Measurements from ENCODE around the gene CACFD1.

CACFD1 gene

GRCh38 chr9:133478851-133479711, 19.3 kb downstream of the CACFD1 start, which contains the start of gene SLC2A6:
Gene SLC2A6, minus strand, starts transcription at chr9:133479099. Its CDS starts 40 bp downstream, at chr9:133479059.
- peak; percentile 64 to 72 for DNase-seq (ENCODE audit: low read depth in 1 of 2, low spot score in 1 of 2)

GRCh38 chr9:133483611-133484010, 23.8 kb downstream of the CACFD1 start:
- no peak for DNase-seq (ENCODE audit: low read depth in 1 of 2, low spot score in 1 of 2)

- DNase-seq (ENCODE audit: low read depth in 1 of 2, low spot score in 1 of 2) = no peak
Observed at GRCh38 chr9:133484671-133485437, 25.1 kb downstream of the CACFD1 start.

GRCh38 chr9:133485531-133486260, 25.9 kb downstream of the CACFD1 start:
- no peak for DNase-seq (ENCODE audit: low read depth in 1 of 2, low spot score in 1 of 2)

GRCh38 chr9:133487331-133487725, 27.6 kb downstream of the CACFD1 start:
- DNase-seq (ENCODE audit: low read depth in 1 of 2, low spot score in 1 of 2) = no peak

GRCh38 chr9:133488686-133489252, 29.0 kb downstream of the CACFD1 start:
- DNase-seq (ENCODE audit: low read depth in 1 of 2, low spot score in 1 of 2) = no peak

- no peak for DNase-seq (ENCODE audit: low read depth in 1 of 2, low spot score in 1 of 2)
Observed at GRCh38 chr9:133489253-133490190, 29.7 kb downstream of the CACFD1 start.

- no peak for DNase-seq (ENCODE audit: low read depth in 1 of 2, low spot score in 1 of 2)
Observed at GRCh38 chr9:133490201-133490681, 30.5 kb downstream of the CACFD1 start.

- no peak for DNase-seq (ENCODE audit: low read depth in 1 of 2, low spot score in 1 of 2)
Observed at GRCh38 chr9:133490865-133491655, 31.3 kb downstream of the CACFD1 start.

GRCh38 chr9:133491656-133491925, 31.8 kb downstream of the CACFD1 start:
- DNase-seq (ENCODE audit: low read depth in 1 of 2, low spot score in 1 of 2) = no peak

GRCh38 chr9:133492061-133493021, 32.6 kb downstream of the CACFD1 start:
- DNase-seq (ENCODE audit: low read depth in 1 of 2, low spot score in 1 of 2) = no peak

GRCh38 chr9:133493428-133493827, 33.6 kb downstream of the CACFD1 start:
- DNase-seq (ENCODE audit: low read depth in 1 of 2, low spot score in 1 of 2) = no peak

- no peak for DNase-seq (ENCODE audit: low read depth in 1 of 2, low spot score in 1 of 2)
Observed at GRCh38 chr9:133493845-133494540, 34.2 kb downstream of the CACFD1 start.

- DNase-seq (ENCODE audit: low read depth in 1 of 2, low spot score in 1 of 2) = no peak
Observed at GRCh38 chr9:133494636-133495326, 35.0 kb downstream of the CACFD1 start.

GRCh38 chr9:133495327-133496293, 35.8 kb downstream of the CACFD1 start:
- no peak for DNase-seq (ENCODE audit: low read depth in 1 of 2, low spot score in 1 of 2)
